Measurements from ENCODE around the gene GSE1. TPM values are rescaled to one million over a fixed set of nuclear protein-coding genes. Genes with fewer than 3 reads are reported as not detected.
A peak's percentile ranks its signal among the peaks of the same experiment; 100 is the strongest.

Gene GSE1
- total and polyA plus RNA-seq, 2 of the 13 experiments (the other 11 are each of a cell fraction or from before 2014, with no cell fraction given), result 16.1 to 31.2 TPM

DNA sequence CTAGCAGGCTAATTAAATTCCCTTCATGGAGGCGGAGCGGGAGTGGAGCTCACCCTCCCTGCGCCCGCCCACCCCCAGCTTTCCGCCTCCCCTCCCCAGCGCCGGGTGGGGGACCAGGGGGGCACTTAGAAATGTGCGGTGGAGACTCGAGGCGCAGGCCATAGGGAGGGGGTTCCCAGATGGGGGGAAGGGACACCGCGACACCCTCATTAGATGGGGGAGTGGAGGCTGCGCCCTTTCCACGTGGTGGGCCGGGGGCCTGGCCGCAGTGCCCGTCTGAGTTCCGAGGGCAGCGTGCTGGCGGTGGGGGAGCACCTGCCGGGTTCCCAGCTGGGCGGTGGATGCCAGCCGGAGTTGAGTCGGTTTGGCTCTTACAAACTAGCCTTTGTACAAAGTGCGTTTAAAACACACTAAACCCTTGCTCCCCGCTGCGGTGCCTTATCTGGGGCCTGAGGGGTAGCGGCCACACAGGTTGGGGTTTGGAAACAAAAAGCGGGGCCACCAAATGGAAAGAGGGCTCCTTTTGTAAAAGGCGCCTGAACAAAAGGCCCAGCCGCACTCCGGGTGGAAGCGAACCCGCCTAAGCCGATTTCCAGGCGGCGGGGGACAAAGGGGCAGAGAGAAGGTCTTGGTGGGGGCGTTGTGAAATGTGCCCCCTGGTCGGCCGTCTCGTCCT lies 1.4 kb downstream of the GSE1 start (continued):
- TF ChIP-seq, protein P1, sequence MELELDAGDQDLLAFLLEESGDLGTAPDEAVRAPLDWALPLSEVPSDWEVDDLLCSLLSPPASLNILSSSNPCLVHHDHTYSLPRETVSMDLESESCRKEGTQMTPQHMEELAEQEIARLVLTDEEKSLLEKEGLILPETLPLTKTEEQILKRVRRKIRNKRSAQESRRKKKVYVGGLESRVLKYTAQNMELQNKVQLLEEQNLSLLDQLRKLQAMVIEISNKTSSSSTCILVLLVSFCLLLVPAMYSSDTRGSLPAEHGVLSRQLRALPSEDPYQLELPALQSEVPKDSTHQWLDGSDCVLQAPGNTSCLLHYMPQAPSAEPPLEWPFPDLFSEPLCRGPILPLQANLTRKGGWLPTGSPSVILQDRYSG (CRISPR knock-in tag; IDR thresholded peaks at IDR 0.05), result no peak
- TF ChIP-seq ZNF101 (CRISPR knock-in tag; IDR thresholded peaks at IDR 0.05; ENCODE audit: borderline replicate concordance, low read depth), result peak; percentile 68; the same call in 1 of the 2 replicates
- TF ChIP-seq SCMH1 (CRISPR knock-in tag; IDR thresholded peaks at IDR 0.05; ENCODE audit: borderline replicate concordance), result no peak
- TF ChIP-seq ZNF343 (CRISPR knock-in tag; IDR thresholded peaks at IDR 0.05), result peak; percentile 52; the same call in 1 of the 2 replicates
- TF ChIP-seq MXD4 (CRISPR knock-in tag; IDR thresholded peaks at IDR 0.05), result no peak
- TF ChIP-seq ZNF256 (CRISPR knock-in tag; conservative IDR thresholded peaks at IDR 0.05), result no peak
- TF ChIP-seq ZNF724P (CRISPR knock-in tag; IDR thresholded peaks at IDR 0.05; ENCODE audit: borderline replicate concordance), result no peak
- TF ChIP-seq ZNF792 (CRISPR knock-in tag; IDR thresholded peaks at IDR 0.05), result no peak
- TF ChIP-seq ZNF83 (CRISPR knock-in tag; IDR thresholded peaks at IDR 0.05; ENCODE audit: borderline replicate concordance), result no peak
- TF ChIP-seq CEBPG (CRISPR knock-in tag; IDR thresholded peaks at IDR 0.05), result no peak
- TF ChIP-seq, protein P2, sequence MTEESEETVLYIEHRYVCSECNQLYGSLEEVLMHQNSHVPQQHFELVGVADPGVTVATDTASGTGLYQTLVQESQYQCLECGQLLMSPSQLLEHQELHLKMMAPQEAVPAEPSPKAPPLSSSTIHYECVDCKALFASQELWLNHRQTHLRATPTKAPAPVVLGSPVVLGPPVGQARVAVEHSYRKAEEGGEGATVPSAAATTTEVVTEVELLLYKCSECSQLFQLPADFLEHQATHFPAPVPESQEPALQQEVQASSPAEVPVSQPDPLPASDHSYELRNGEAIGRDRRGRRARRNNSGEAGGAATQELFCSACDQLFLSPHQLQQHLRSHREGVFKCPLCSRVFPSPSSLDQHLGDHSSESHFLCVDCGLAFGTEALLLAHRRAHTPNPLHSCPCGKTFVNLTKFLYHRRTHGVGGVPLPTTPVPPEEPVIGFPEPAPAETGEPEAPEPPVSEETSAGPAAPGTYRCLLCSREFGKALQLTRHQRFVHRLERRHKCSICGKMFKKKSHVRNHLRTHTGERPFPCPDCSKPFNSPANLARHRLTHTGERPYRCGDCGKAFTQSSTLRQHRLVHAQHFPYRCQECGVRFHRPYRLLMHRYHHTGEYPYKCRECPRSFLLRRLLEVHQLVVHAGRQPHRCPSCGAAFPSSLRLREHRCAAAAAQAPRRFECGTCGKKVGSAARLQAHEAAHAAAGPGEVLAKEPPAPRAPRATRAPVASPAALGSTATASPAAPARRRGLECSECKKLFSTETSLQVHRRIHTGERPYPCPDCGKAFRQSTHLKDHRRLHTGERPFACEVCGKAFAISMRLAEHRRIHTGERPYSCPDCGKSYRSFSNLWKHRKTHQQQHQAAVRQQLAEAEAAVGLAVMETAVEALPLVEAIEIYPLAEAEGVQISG (CRISPR knock-in tag; IDR thresholded peaks at IDR 0.05), result no peak
- TF ChIP-seq REXO4 (CRISPR knock-in tag; IDR thresholded peaks at IDR 0.05; ENCODE audit: borderline replicate concordance), result no peak
- TF ChIP-seq CAMTA2 (CRISPR knock-in tag; IDR thresholded peaks at IDR 0.05; ENCODE audit: borderline replicate concordance), result no peak
- TF ChIP-seq ARHGAP35 (CRISPR knock-in tag; IDR thresholded peaks at IDR 0.05; ENCODE audit: borderline replicate concordance), result no peak
- TF ChIP-seq ZNF607 (CRISPR knock-in tag; IDR thresholded peaks at IDR 0.05; ENCODE audit: borderline replicate concordance), result peak; percentile 52; the same call in 1 of the 2 replicates
- TF ChIP-seq, protein P3, sequence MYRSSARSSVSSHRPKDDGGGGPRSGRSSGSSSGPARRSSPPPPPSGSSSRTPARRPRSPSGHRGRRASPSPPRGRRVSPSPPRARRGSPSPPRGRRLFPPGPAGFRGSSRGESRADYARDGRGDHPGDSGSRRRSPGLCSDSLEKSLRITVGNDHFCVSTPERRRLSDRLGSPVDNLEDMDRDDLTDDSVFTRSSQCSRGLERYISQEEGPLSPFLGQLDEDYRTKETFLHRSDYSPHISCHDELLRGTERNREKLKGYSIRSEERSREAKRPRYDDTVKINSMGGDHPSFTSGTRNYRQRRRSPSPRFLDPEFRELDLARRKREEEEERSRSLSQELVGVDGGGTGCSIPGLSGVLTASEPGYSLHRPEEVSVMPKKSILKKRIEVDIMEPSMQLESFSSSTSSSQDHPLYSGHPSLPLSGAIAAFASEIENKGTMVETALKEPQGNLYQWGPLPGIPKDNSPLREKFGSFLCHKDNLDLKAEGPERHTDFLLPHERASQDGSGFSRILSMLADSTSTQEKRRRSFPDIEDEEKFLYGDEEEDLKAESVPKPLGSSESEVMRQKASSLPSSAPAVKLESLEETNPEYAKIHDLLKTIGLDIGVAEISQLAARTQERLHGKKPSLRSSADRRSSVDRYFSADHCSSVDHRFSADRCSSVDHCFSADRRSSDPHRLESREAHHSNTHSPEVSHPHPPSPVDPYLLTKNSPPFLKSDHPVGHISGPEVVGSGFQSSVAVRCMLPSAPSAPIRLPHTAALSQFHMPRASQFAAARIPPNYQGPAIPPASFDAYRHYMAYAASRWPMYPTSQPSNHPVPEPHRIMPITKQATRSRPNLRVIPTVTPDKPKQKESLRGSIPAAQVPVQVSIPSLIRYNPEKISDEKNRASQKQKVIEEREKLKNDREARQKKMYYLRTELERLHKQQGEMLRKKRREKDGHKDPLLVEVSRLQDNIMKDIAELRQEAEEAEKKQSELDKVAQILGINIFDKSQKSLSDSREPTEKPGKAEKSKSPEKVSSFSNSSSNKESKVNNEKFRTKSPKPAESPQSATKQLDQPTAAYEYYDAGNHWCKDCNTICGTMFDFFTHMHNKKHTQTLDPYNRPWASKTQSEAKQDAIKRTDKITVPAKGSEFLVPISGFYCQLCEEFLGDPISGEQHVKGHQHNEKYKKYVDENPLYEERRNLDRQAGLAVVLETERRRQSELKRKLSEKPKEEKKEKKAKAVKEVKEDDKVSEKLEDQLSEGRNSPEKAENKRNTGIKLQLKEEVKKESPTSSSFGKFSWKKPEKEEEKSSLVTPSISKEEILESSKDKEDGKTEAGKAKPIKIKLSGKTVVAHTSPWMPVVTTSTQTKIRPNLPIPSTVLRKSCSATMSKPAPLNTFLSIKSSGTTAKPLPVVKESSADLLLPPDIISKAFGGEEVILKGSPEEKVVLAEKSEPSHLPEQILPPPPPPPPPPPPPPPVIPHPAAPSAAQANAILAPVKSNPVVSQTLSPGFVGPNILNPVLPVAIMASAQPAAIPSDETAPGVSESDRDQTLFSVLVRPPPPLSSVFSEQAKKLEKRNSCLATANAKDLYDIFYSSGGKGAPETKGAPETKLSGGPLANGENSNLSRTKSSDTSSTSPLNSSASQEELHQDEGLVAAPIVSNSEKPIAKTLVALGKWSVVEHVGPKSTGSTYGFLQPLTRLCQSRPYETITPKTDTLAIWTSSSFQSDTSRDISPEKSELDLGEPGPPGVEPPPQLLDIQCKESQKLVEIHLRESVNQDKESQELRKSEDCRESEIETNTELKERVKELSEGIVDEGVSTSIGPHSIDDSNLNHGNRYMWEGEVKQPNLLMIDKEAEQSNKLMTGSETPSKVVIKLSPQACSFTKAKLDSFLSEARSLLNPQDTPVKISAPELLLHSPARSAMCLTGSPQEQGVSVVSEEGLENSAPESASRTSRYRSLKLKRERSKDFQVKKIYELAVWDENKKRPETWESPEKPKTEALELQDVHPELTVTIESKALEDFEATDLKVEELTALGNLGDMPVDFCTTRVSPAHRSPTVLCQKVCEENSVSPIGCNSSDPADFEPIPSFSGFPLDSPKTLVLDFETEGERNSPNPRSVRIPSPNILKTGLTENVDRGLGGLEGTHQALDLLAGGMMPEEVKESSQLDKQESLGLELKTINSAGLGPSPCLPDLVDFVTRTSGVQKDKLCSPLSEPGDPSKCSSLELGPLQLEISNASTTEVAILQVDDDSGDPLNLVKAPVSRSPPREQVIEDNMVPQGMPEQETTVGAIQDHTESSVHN (CRISPR knock-in tag; IDR thresholded peaks at IDR 0.05), result 0 out of 2 replicates have a peak, but pooled peaks have one; percentile 71
- no peak for TF ChIP-seq ZNF616 (CRISPR knock-in tag; IDR thresholded peaks at IDR 0.05; ENCODE audit: low read depth)
- 0 out of 2 replicates have a peak, but pooled peaks have one; percentile 40 for TF ChIP-seq ZNF678 (CRISPR knock-in tag; IDR thresholded peaks at IDR 0.05)
